GM20000 (cell line): ENCODE results near the gene HOXB6.

ENCODE experiments used
- DNase-seq: peaks from one replicate; pipeline ENCODE4 v3.0.0; 2012; ENCODE audit warnings: low spot score
- CTCF ChIP-seq: IDR thresholded peaks from 2 replicates; pipeline ENCODE4 v1.5.1; 2012; ENCODE audit warnings: mild to moderate bottlenecking, control low read depth; ENCODE audit errors: extremely low read depth, missing control alignments

The HOXB6 gene

GRCh38 chr17:48623583-48623982 is 18.8 kb upstream of the HOXB6 start:
- TF ChIP-seq CTCF = no peak
- DNase-seq = no peak

- TF ChIP-seq CTCF = no peak
- no peak for DNase-seq
Observed at GRCh38 chr17:48622857-48623256, 18.1 kb upstream of the HOXB6 start.

GRCh38 chr17:48621410-48622392 is 16.9 kb upstream of the HOXB6 start:
- no peak for DNase-seq
- TF ChIP-seq CTCF = no peak

GRCh38 chr17:48620461-48621139 is 15.8 kb upstream of the HOXB6 start:
- no peak for DNase-seq
- no peak for TF ChIP-seq CTCF

- TF ChIP-seq CTCF = no peak
- no peak for DNase-seq
Observed at GRCh38 chr17:48619826-48620449, 15.2 kb upstream of the HOXB6 start.

GRCh38 chr17:48618256-48618896 is 13.6 kb upstream of the HOXB6 start:
- peak; percentile 95 for DNase-seq
- peak; percentile 90 for TF ChIP-seq CTCF
